ENCODE measurements around the gene ASXL1.
"Not testable (repeated sequence)": the region's sequence is repeated elsewhere in the genome, so short reads cannot be mapped to it uniquely, and the experiment has no call there.

The ASXL1 gene

DNA sequence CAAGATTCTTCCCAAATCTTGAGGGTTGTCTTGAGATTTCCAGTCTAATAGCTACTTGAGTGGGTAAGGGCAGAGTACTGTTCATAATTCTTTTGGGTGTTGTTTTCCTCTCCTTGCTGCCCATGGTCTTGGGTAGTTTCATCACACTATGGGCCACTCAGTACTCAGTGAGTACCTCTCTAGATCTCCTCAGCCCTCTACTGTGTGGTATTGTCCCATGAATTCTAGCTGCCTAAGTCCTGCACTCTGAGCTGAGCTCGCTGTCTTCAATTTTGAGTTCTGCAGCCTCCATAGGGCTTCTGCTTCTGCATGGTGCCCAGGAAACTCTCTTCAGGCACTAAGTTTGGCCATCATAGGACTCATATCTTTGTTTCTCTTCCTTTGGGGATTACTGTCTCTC lies 42.3 kb downstream of the ASXL1 start:
- DNase-seq: no peak

DNA sequence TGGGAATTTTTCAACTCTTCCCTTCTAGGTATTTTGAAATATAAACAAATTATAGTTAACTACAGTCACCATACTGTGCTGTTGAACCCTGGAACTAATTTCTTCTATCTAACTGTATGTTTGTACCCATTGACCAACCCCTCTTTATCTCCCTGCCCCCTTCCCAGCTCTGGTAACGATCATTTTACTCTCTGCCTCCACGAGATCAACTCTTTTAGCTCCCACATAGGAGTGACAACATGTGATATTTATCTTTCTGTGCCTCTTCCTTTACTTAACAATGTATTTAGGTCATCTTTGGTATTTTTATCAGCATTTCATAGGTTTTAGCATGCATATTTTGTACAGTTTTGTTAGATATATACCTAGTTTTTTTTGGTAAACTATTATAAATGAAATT lies 45.9 kb downstream of the ASXL1 start:
- no peak for DNase-seq

DNA sequence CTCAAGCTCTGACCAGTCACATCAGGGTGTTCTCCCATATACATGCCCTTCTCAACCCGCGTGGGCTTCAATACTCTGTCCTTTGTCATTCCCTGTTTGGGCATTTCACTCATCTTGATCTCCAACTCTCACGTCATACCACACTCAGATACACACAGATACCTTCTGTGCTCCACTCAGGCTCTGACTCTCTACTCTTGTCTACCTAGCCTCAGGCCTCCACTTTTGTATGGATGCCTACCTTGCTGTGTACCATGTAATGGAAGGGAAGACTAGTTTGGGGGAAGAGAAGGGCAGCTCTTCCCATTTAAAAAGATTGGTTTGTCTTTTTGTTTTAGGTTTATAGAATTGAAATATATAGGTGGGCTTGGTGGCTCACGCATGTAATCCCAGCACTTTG lies 48.6 kb downstream of the ASXL1 start:
- no peak for DNase-seq

DNA sequence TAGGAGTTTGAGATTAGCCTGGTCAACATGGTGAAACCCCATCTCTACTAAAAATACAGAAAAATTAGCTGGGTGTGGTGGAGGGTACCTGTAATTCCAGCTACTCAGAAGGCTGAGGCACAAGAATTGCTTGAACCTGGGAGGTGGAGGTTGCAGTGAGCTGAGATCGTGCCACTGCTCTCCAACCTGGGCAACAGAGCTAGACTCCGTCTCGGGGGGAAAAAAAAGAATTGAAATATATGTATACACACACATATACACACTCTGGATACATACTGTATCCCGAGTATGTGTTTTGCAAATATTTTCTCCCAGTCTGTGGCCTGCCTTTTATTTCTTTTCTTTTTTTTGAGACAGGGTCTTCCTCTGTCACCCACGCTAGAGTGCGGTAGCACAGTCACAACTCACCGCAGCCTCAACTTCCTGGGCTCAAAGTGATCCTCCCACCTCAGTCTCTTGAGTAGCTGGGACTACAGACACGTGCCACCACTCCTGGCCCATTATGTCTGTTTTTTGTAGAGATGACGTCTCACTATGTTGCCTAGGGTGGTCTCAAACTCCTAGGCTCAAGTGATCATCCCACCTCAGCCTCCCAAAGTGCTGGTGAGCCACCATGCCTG lies 49.1 kb downstream of the ASXL1 start:
- DNase-seq: not testable (repeated sequence)

DNA sequence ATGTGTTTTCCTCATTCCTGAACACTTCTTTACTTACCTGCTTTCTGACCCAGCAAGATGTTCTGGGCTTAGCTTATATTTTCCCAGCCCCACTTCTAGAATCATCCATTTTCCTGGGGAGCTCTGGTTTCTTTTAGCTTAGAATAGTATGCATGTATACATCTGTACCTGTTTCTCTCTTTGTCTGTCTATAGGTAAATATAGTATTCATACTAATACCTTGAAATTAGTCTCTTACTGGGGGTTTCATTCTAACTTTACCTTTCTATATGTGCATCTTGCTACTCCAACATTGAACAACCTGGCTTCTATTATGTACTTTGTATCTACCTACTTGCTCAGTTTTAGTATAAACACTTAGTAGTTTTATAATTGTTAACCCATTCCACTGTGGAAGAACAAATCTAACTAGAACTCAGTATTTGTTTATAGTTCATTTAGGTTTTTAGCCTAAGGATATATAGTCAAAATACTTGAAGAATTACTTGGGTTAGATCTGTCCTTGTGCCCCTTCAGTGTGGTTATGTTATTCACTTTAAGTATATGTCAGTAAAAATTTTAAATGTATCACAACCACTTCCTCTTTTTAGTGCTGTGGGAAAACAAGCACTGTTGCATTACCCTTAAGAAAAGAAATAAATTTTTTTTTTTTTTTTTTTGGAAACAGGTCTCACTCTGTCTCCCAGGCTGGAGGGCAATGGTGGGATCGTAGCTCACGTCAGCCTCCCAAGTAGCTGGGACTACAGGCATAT lies 54.0 kb downstream of the ASXL1 start:
- DNase-seq: no peak

DNA sequence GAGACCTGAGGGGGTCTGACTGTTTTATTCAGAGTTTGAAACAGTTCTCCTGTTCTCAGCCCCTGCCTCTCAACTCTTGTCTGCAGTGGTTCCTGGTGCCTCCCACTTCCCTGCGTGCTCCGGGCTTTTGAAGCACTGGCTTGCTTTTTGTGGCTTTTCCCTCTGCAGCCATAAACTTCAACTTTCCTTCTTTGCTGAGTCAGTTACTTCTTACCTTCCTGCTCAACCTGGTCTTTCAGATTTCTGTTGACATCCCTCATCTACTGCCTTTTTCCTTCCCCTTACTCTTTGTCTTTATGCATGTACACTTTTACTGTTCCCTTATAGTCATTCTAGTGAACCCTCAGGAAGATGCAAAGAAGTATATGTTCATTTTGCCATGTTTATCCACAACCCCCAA lies 57.4 kb downstream of the ASXL1 start:
- no peak for DNase-seq

DNA sequence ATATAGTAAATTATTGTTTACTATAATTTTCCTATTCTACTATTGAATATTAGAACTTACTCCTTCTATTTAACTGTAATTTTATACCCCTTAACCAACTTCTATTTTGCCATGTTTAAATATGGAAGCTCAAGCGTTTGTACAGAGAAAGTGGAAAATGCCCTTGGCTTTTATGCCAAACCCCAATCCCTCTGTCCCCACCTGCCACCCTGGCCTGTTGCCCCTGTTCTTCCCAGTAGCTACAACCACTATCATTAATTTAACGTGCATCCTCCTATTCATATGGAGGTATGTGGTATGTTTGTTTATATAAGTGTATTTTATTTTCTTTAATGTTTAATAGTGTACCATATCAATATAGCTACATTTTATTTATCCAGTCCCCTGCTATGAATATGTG lies 58.1 kb downstream of the ASXL1 start:
- DNase-seq: no peak

DNA sequence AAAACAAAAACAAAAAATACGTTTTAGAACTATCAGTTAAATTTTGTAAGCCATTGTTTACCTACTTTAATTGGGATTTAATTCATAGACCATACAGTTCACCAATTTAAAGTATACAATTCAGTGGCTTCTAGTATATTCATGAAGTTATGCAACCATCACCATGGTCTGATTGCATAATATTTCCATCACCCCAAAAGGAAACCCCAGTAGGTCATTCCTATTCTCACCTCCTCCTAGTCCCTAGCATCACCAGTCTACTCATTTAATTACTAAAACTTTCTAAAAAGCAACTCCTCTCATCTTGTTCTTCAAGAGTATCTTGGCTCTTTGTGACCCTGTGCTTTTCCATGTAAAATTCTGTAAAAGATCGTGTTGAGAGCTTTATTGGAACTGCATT lies 60.2 kb downstream of the ASXL1 start:
- DNase-seq: no peak

DNA sequence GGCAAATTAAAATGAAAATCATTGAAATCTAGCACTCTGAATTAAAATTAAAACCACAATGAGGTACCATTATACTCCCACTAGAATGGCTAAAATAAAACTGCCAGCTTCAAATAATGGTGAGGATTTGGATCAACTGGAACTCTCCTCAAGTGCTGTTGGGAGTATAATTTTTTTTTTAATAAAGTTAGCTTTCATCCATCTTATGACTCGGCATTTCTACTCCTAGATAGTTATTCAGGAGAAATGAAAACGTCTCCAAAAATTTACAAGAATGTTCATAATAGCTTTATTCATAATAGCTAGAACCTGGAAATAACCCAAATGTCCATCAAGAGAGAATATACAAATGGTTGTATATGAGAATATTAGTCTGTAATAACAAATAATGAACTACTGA lies 63.2 kb downstream of the ASXL1 start:
- DNase-seq: no peak

DNA sequence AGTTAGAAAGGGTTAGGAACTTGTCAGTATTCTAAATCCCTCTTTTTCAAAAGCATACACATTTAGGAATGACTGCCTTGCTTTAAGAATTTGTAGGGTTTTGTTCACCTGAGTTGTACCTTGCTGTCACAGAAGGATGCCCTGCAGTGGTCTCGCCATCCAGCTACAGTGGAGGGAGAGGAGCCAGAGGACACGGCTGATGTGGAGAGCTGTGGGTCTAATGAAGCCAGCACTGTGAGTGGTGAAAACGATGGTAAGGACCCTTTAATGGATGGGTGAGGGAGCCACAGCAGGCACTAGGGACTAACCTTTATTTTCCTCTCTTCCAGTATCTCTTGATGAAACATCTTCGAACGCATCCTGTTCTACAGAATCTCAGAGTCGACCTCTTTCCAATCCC lies 69.9 kb downstream of the ASXL1 start:
- no peak for DNase-seq

DNA sequence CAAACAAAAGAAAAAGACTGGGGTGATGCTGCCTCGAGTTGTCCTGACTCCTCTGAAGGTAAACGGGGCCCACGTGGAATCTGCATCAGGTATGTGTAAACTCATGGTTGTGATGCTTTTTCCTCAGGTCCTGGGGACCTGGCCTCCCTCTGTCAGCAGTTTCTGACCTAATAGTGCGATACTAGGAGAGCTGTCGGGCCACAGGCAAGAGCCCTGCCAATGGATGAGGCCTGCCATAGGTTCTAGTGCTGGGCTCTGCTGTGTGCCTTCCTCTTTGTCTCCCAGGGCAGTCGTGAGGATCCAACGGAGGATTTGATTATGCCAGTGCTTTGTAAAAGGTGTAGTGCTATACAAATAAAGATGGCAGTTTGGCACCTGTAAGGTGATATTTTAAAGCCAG lies 71.2 kb downstream of the ASXL1 start:
- no peak for DNase-seq

DNA sequence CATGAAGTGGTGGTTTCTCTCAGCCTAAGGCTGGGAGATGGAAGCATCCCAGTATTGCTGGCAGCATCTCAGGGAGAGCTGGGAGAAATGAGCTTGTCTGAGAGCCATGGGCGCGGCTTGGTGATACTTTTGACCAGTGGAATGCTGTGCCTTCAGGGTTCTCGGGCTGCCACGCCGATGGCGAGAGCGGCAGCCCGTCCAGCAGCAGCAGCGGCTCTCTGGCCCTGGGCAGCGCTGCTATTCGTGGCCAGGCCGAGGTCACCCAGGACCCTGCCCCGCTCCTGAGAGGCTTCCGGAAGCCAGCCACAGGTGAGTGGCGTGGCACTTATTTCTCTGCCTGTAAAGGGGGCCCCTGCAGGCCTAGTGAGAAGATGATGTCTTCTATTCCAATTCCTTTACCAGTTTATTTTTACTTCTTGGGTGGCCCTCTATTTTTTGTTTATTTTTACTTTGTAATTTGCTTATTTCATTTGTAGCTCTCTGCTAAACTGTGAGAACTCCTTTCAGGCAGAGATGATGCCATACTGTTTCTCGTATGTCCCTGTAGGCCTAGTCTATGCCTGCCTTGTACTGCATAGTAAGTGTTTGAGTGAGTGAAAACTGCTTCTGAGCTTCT lies 71.7 kb downstream of the ASXL1 start:
- no peak for DNase-seq

DNA sequence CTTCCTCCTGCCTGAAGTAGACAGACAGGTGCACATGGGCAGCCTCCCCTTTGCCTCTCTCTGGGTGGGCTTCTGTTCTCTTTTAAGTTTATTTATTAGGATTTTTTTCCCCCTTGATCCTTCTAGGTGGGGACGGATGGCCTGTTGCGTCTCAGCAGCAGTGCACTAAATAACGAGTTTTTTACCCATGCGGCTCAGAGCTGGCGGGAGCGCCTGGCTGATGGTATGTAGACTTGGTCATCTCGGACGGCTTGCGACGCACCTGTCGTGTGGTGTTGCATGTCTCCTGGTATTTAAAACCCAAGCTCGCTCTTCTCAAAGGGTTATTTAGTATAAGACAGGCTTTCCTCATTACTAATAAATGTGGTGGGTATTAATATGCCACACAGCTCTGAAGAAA lies 73.3 kb downstream of the ASXL1 start:
- DNase-seq: no peak

DNA sequence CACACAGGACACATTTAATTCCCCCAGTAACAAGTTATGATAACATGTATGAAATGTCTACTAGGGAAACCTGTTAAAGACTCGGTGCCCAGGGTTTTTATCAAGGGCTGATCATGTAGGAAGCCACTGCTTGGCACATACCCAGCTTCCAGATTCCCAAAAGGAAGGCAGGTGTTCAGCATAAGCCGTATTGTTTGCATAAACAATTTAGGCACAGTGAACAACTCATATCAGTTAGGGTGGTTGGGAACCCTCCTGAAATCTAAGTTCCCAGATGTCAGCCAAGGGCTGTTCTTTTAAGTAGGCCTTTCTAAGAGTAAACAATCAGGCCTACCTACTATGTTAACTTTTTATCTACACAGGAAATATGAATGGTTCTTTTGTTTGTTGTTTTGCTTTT lies 74.1 kb downstream of the ASXL1 start:
- no peak for DNase-seq

DNA sequence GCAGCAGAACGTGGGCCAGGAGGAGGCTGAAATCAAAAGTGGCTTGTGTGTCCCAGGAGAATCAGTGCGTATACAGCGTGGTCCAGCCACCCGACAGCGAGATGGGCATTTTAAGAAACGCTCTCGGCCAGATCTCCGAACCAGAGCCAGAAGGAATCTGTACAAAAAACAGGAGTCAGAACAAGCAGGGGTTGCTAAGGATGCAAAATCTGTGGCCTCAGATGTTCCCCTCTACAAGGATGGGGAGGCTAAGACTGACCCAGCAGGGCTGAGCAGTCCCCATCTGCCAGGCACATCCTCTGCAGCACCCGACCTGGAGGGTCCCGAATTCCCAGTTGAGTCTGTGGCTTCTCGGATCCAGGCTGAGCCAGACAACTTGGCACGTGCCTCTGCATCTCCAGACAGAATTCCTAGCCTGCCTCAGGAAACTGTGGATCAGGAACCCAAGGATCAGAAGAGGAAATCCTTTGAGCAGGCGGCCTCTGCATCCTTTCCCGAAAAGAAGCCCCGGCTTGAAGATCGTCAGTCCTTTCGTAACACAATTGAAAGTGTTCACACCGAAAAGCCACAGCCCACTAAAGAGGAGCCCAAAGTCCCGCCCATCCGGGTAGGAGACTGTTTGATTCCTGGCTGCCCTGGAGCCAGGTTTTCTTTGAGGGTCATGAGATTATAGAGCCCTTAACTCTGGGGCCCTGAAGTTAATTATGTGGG lies 75.3 kb downstream of the ASXL1 start:
- no peak for DNase-seq

DNA sequence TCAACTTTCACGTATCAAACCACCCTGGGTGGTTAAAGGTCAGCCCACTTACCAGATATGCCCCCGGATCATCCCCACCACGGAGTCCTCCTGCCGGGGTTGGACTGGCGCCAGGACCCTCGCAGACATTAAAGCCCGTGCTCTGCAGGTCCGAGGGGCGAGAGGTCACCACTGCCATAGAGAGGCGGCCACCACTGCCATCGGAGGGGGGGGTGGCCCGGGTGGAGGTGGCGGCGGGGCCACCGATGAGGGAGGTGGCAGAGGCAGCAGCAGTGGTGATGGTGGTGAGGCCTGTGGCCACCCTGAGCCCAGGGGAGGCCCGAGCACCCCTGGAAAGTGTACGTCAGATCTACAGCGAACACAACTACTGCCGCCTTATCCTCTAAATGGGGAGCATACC lies 76.3 kb downstream of the ASXL1 start:
- DNase-seq: no peak

DNA sequence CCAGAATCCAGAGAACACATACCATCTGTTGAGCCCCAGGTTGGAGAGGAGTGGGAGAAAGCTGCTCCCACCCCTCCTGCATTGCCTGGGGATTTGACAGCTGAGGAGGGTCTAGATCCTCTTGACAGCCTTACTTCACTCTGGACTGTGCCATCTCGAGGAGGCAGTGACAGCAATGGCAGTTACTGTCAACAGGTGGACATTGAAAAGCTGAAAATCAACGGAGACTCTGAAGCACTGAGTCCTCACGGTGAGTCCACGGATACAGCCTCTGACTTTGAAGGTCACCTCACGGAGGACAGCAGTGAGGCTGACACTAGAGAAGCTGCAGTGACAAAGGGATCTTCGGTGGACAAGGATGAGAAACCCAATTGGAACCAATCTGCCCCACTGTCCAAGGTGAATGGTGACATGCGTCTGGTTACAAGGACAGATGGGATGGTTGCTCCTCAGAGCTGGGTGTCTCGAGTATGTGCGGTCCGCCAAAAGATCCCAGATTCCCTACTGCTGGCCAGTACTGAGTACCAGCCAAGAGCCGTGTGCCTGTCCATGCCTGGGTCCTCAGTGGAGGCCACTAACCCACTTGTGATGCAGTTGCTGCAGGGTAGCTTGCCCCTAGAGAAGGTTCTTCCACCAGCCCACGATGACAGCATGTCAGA lies 77.4 kb downstream of the ASXL1 start:
- DNase-seq: no peak

DNA sequence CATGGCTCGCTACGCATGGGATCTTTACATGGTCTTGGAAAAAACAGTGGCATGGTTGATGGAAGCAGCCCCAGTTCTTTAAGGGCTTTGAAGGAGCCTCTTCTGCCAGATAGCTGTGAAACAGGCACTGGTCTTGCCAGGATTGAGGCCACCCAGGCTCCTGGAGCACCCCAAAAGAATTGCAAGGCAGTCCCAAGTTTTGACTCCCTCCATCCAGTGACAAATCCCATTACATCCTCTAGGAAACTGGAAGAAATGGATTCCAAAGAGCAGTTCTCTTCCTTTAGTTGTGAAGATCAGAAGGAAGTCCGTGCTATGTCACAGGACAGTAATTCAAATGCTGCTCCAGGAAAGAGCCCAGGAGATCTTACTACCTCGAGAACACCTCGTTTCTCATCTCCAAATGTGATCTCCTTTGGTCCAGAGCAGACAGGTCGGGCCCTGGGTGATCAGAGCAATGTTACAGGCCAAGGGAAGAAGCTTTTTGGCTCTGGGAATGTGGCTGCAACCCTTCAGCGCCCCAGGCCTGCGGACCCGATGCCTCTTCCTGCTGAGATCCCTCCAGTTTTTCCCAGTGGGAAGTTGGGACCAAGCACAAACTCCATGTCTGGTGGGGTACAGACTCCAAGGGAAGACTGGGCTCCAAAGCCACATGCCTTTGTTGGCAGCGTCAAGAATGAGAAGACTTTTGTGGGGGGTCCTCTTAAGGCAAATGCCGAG lies 78.2 kb downstream of the ASXL1 start:
- DNase-seq: no peak

DNA sequence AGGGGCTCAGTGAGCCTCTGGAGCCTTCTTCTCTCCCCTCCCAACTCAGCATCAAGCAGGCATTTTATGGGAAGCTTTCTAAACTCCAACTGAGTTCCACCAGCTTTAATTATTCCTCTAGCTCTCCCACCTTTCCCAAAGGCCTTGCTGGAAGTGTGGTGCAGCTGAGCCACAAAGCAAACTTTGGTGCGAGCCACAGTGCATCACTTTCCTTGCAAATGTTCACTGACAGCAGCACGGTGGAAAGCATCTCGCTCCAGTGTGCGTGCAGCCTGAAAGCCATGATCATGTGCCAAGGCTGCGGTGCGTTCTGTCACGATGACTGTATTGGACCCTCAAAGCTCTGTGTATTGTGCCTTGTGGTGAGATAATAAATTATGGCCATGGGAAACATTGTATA lies 78.8 kb downstream of the ASXL1 start:
- no peak for DNase-seq

DNA sequence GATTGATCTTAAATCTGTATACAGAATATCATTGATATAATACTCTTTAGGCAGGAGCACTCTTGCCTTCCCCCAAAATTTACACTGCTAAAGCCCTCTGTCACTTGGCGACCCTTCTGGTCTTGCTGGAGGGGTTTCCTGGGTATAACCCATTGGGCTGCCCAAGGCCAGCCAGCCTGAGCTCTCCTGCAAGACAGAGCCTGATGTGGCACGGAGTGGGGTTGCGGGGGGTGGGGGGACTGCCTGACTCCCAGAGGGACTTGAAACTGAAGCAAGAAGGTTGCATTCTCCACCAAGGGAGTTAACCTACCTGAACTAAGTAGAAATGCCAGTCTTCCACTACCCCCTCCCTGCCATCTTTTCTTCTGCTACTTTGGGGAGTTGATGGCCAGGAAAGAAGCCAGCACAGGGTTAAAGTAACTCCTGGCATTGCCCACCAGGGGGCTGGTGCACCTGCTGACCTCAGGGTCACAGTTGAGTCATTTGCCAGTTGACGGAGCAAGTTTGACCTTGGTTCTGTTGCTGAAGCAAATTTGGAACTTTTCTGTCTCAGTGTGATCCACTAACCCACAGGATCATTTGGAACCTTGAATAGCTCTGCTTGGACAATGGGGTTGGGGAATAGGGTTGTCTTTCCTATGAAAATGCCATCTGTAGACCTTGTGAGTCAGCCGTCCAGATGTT lies 79.4 kb downstream of the ASXL1 start:
- DNase-seq: no peak

Data from hypothalamus (tissue), 51 donors.